Measurements from ENCODE around the gene ASS1.

ASS1 gene

DNA sequence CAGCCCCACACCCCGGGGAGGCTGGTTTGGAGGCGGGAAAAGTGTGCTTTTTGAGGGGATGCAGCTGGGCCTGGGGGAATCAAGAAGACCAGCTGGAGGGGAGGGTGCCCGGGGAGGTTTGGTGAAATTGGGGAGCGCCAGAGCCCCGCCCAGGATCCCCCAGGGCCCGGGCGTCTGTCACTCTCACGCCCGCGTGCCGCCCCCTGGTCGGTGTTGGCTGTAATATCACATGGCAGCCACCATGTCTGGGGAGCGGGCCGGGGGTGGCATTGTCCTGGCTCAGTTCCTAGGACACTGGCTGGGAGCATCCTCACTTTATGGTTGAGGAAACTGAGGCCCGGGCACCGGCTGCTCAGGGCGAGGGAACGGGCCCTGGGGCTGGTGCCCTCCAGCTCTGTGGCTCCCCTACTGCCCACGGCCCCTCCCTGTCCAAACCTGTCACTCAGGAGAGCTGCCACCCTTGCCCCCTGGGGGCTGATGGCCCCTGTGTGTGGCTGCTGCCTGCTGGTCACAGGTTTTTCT is 27.5 kb downstream of the ASS1 start:
- no peaks in the 10 kb centered on the region for H3K4me1 ChIP-seq (ENCODE audit: control insufficient read depth, insufficient read depth, low read length, poor library complexity, severe bottlenecking)
- H3K9me3 ChIP-seq (ENCODE audit: control insufficient read depth, low read length) = no peaks in the 10 kb centered on the region
- H3K27ac ChIP-seq (ENCODE audit: insufficient read depth, low read length, poor library complexity, severe bottlenecking) = no peak overlapping the region
- no peak for DNase-seq
- no peaks in the 10 kb centered on the region for H3K36me3 ChIP-seq (ENCODE audit: control insufficient read depth, insufficient read depth, low read length)
- peaks cover 19% of the 10 kb centered on the region for H3K27me3 ChIP-seq (replicated peaks; ENCODE audit: control insufficient read depth, insufficient read depth, low read length, poor library complexity, severe bottlenecking)
- no peak overlapping the region for H3K4me3 ChIP-seq (ENCODE audit: insufficient read depth, low read depth, low read length, poor library complexity, severe bottlenecking)

DNA sequence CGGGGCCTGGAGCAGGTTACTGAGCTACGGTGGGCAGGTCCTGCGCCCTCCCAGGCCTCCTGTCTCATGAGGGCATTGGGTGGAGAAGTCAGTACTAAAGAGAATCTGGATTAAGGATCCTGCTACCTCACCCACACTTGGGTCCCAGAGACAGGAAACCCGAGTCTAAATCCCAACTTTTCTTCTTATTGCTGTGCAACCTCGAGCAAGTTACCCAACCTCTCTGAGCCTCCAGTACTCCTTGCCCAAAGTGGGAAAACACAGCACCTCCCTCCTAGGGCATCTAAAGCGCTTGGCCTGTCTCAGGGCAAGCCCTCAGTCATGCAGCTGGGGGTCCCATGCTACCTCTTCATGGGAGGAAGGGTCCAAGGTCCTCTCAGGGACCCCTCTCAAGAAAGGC is 28.2 kb downstream of the ASS1 start:
- Histone ChIP-seq H3K9me3 (ENCODE audit: control insufficient read depth, low read length) (no peaks in the 10 kb centered on the region), H3K27ac (ENCODE audit: insufficient read depth, low read length, poor library complexity, severe bottlenecking) (no peak overlapping the region), H3K27me3 (replicated peaks; ENCODE audit: control insufficient read depth, insufficient read depth, low read length, poor library complexity, severe bottlenecking) (peaks cover 19% of the 10 kb centered on the region), H3K4me3 (ENCODE audit: insufficient read depth, low read depth, low read length, poor library complexity, severe bottlenecking) (no peak overlapping the region), H3K36me3 (ENCODE audit: control insufficient read depth, insufficient read depth, low read length) (no peaks in the 10 kb centered on the region), H3K4me1 (ENCODE audit: control insufficient read depth, insufficient read depth, low read length, poor library complexity, severe bottlenecking) (no peaks in the 10 kb centered on the region)
- DNase-seq = no peak

DNA sequence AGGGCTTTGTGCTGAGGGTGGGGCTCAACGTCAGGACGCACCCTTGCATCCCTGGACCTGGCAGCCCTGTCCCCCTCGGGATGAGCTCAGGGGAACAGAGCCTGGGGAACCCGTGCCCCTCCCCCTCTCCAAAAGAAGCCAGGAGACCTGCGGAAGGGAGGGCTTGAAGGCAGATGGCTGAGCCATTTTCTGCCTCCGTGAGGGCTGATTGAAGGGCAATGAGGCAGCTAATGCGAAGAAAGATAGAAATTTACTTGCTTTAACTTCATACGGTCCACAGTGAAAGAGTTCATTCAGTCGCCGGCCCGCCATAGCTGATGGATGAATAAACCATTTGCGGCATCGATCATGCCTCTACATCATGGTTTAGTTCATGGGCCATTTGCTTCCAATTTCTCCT is 28.8 kb downstream of the ASS1 start:
- H3K9me3 ChIP-seq (ENCODE audit: control insufficient read depth, low read length) = no peaks in the 10 kb centered on the region
- DNase-seq = no peak
- H3K27ac ChIP-seq (ENCODE audit: insufficient read depth, low read length, poor library complexity, severe bottlenecking) = no peak overlapping the region
- H3K36me3 ChIP-seq (ENCODE audit: control insufficient read depth, insufficient read depth, low read length) = no peaks in the 10 kb centered on the region
- no peaks in the 10 kb centered on the region for H3K4me1 ChIP-seq (ENCODE audit: control insufficient read depth, insufficient read depth, low read length, poor library complexity, severe bottlenecking)
- H3K4me3 ChIP-seq (ENCODE audit: insufficient read depth, low read depth, low read length, poor library complexity, severe bottlenecking) = no peak overlapping the region
- H3K27me3 ChIP-seq (replicated peaks; ENCODE audit: control insufficient read depth, insufficient read depth, low read length, poor library complexity, severe bottlenecking) = peaks cover 19% of the 10 kb centered on the region

DNA sequence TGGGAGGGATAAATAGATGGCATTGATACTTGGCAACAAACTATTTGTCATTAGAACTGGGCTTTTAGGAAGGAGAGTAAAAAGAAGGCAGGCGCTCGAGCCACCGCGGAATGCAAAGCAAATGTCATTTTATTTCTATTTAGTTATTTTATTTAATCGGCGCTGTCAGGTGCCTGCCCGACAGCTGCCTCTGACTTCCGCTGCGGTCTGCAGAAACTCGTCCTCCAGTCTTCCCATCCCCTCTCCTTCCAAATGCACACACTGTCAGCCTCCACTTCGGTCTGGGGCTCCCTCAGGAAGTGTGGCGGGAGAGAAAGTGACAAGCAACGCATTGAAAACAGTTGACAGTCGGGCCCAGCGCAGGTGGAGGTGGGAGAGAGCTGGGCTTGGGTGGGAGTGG is 29.3 kb downstream of the ASS1 start:
- Histone ChIP-seq H3K27ac (ENCODE audit: insufficient read depth, low read length, poor library complexity, severe bottlenecking) (no peak overlapping the region), H3K4me1 (ENCODE audit: control insufficient read depth, insufficient read depth, low read length, poor library complexity, severe bottlenecking) (no peaks in the 10 kb centered on the region), H3K4me3 (ENCODE audit: insufficient read depth, low read depth, low read length, poor library complexity, severe bottlenecking) (no peak overlapping the region), H3K36me3 (ENCODE audit: control insufficient read depth, insufficient read depth, low read length) (no peaks in the 10 kb centered on the region), H3K9me3 (ENCODE audit: control insufficient read depth, low read length) (no peaks in the 10 kb centered on the region), H3K27me3 (replicated peaks; ENCODE audit: control insufficient read depth, insufficient read depth, low read length, poor library complexity, severe bottlenecking) (peaks cover 15% of the 10 kb centered on the region)
- no peak for DNase-seq

DNA sequence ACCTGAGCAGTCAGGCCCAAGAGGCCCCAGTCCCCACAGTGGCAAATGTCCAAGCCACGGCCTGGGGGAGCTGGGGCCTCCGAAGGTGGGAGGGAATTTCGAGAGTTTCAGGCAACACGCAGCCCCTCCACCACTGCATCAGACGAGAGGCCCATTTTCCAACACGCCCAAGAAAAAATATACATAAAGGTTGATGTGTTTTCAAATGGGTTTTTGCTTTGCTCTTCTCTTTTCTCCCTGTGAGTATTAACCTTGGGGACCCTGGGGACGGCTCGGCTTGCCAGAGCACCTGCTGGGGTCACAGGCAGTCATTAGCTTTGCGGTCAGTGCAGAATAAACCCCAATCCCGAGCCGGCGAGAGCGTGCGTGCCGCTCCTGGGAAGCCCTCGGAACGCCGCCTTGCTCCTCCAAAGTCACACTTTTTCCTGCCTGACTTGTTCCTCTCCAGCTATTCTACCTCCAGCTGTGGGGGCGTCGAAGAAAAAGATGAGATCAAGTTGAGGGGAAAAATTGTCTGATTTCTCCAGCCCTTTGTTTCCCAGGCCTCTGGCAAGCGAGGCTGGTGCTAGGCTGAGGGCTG is 31.5 kb downstream of the ASS1 start:
- H3K27me3 ChIP-seq (replicated peaks; ENCODE audit: control insufficient read depth, insufficient read depth, low read length, poor library complexity, severe bottlenecking) = peaks cover 3% of the 10 kb centered on the region
- no peaks in the 10 kb centered on the region for H3K4me1 ChIP-seq (ENCODE audit: control insufficient read depth, insufficient read depth, low read length, poor library complexity, severe bottlenecking)
- DNase-seq = no peak
- no peak overlapping the region for H3K27ac ChIP-seq (ENCODE audit: insufficient read depth, low read length, poor library complexity, severe bottlenecking)
- H3K36me3 ChIP-seq (ENCODE audit: control insufficient read depth, insufficient read depth, low read length) = no peaks in the 10 kb centered on the region
- H3K9me3 ChIP-seq (ENCODE audit: control insufficient read depth, low read length) = no peaks in the 10 kb centered on the region
- H3K4me3 ChIP-seq (ENCODE audit: insufficient read depth, low read depth, low read length, poor library complexity, severe bottlenecking) = no peak overlapping the region

DNA sequence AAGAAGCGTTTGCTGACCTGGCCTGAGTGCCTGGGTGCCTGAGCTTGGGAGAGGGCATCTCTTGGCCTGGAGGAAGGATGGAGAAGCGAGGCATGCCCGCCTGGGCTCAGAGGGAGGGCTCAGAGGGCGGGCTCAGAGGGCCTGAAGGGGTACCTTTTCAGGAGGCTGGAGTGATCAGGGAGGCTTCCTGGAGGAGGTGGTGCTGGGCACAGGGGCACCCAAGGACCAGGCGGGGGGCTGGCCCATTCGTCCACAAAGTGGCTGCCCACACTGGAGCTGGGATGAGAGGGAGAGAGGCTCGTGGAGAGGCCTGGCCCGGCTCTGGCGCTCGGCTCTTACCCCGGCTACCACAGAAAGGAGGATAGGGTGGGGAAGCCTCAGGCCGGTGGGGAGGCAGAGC is 32.8 kb downstream of the ASS1 start:
- no peaks in the 10 kb centered on the region for H3K36me3 ChIP-seq (ENCODE audit: control insufficient read depth, insufficient read depth, low read length)
- no peak for DNase-seq
- no peaks in the 10 kb centered on the region for H3K27me3 ChIP-seq (replicated peaks; ENCODE audit: control insufficient read depth, insufficient read depth, low read length, poor library complexity, severe bottlenecking)
- H3K4me1 ChIP-seq (ENCODE audit: control insufficient read depth, insufficient read depth, low read length, poor library complexity, severe bottlenecking) = no peaks in the 10 kb centered on the region
- no peak overlapping the region for H3K4me3 ChIP-seq (ENCODE audit: insufficient read depth, low read depth, low read length, poor library complexity, severe bottlenecking)
- H3K27ac ChIP-seq (ENCODE audit: insufficient read depth, low read length, poor library complexity, severe bottlenecking) = no peak overlapping the region
- no peaks in the 10 kb centered on the region for H3K9me3 ChIP-seq (ENCODE audit: control insufficient read depth, low read length)

DNA sequence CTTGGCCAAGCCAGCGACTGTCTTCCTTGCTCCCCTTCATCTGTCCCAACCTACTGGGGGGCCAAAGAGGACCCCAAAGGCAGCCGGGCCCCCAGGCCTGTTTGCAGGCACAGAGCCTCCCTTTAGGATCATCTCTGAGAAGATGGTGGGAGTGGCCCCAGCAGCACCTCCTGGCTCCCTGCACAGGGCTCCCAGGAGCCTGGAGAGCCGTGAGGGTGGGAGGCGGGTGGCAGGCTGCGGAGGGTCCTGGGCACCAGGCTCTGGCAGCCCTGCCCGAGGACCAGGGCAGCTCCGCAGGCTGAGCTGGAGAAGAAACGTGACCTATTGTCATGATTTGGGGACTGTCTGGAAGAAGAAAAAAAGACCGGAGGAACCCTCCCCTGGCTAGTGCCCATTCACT is 33.4 kb downstream of the ASS1 start:
- Histone ChIP-seq H3K36me3 (ENCODE audit: control insufficient read depth, insufficient read depth, low read length) (no peaks in the 10 kb centered on the region), H3K27me3 (replicated peaks; ENCODE audit: control insufficient read depth, insufficient read depth, low read length, poor library complexity, severe bottlenecking) (no peaks in the 10 kb centered on the region), H3K27ac (ENCODE audit: insufficient read depth, low read length, poor library complexity, severe bottlenecking) (no peak overlapping the region), H3K9me3 (ENCODE audit: control insufficient read depth, low read length) (no peaks in the 10 kb centered on the region), H3K4me1 (ENCODE audit: control insufficient read depth, insufficient read depth, low read length, poor library complexity, severe bottlenecking) (no peaks in the 10 kb centered on the region), H3K4me3 (ENCODE audit: insufficient read depth, low read depth, low read length, poor library complexity, severe bottlenecking) (no peak overlapping the region)
- DNase-seq = no peak

DNA sequence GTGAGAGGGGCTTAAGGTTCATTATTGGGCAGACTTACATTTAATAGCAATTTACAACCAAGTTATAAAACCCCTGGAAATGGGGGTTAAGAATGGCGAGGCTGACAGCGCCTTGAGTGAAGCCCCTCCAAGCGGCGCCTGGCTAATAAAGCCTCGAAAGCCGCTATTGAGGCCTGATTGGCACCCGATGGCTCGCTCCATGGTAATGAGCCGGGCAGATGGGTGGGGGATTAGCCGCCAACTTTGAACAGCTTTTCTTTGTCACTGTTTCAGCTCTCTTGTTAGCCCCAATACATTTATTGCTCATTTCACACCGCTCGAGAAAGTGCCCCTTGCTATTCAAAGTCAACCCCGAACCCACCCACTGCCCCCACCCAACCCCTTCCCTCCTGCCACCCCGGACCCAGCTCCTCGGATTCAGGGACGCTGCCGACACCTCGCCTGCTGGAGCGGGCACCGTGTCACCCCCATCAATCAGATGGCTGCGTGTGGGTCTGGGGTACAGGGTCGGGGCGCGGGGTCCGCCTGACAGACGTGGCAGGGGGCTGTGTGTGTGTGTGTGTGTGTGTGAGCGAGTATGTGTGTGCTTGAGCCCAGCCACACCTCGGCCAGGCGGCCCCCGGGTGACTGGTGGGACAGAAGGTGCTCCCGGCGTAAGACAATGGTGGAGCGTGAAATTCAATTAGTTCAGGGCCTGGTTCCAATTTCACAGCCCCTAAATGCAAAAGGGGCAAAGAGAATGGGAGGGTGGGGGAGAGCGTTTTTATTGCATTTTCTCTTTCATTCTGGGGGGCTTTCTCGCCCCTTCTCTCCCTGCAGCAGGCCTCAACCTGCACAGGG is 34.2 kb downstream of the ASS1 start:
- Histone ChIP-seq H3K4me1 (ENCODE audit: control insufficient read depth, insufficient read depth, low read length, poor library complexity, severe bottlenecking) (no peaks in the 10 kb centered on the region), H3K27ac (ENCODE audit: insufficient read depth, low read length, poor library complexity, severe bottlenecking) (no peak overlapping the region), H3K9me3 (ENCODE audit: control insufficient read depth, low read length) (no peaks in the 10 kb centered on the region), H3K4me3 (ENCODE audit: insufficient read depth, low read depth, low read length, poor library complexity, severe bottlenecking) (no peak overlapping the region), H3K36me3 (ENCODE audit: control insufficient read depth, insufficient read depth, low read length) (no peaks in the 10 kb centered on the region), H3K27me3 (replicated peaks; ENCODE audit: control insufficient read depth, insufficient read depth, low read length, poor library complexity, severe bottlenecking) (no peaks in the 10 kb centered on the region)
- no peak for DNase-seq

DNA sequence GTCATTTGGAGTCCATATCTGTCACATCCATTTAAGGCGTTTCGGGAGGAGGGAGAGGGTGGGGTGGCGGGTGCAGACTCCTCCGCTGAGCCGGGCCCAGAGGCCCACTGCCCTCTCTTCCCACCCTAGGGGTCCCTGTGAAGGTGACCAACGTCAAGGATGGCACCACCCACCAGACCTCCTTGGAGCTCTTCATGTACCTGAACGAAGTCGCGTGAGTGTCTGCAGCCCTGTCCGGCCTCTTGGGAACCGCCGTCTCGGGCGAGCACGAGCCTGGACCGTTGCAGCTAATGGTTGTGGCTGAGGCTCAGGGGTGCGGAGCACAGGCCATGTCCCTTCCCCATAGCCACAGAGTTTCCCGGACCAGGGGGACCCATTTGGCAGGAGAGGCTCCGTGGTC is 34.8 kb downstream of the ASS1 start:
- Histone ChIP-seq H3K4me1 (ENCODE audit: control insufficient read depth, insufficient read depth, low read length, poor library complexity, severe bottlenecking) (no peaks in the 10 kb centered on the region), H3K4me3 (ENCODE audit: insufficient read depth, low read depth, low read length, poor library complexity, severe bottlenecking) (no peak overlapping the region), H3K27me3 (replicated peaks; ENCODE audit: control insufficient read depth, insufficient read depth, low read length, poor library complexity, severe bottlenecking) (no peaks in the 10 kb centered on the region), H3K9me3 (ENCODE audit: control insufficient read depth, low read length) (no peaks in the 10 kb centered on the region), H3K36me3 (ENCODE audit: control insufficient read depth, insufficient read depth, low read length) (no peaks in the 10 kb centered on the region), H3K27ac (ENCODE audit: insufficient read depth, low read length, poor library complexity, severe bottlenecking) (no peak overlapping the region)
- DNase-seq = no peak

DNA sequence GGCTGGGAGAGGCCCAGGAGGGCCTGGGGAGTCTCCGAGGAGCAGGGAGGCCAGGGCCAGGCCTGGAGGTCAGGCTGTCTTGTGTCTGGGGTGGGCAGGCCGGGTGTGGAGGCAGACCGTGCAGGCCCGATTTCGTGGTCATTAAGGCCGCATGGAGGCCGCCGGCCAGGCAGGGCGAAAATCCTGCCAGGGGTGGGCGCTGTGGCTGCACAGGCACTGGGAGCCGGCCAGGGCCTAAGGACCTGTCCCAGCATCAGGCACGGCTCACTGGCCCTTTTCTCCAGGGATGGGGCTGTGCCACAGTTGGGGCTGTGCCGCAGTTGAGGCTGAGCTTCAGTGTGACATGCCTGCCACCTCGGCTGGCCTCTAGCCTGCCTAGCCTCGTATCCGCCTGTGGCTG is 35.9 kb downstream of the ASS1 start:
- H3K4me3 ChIP-seq (ENCODE audit: insufficient read depth, low read depth, low read length, poor library complexity, severe bottlenecking) = no peak overlapping the region
- no peaks in the 10 kb centered on the region for H3K27me3 ChIP-seq (replicated peaks; ENCODE audit: control insufficient read depth, insufficient read depth, low read length, poor library complexity, severe bottlenecking)
- H3K9me3 ChIP-seq (ENCODE audit: control insufficient read depth, low read length) = no peaks in the 10 kb centered on the region
- no peaks in the 10 kb centered on the region for H3K4me1 ChIP-seq (ENCODE audit: control insufficient read depth, insufficient read depth, low read length, poor library complexity, severe bottlenecking)
- no peaks in the 10 kb centered on the region for H3K36me3 ChIP-seq (ENCODE audit: control insufficient read depth, insufficient read depth, low read length)
- no peak for DNase-seq
- H3K27ac ChIP-seq (ENCODE audit: insufficient read depth, low read length, poor library complexity, severe bottlenecking) = no peak overlapping the region
